ENCODE measurements around the gene CITED2. TPM values are rescaled to one million over a fixed set of nuclear protein-coding genes. Genes with fewer than 3 reads are reported as not detected.

Gene CITED2
- total RNA-seq, 1 donor from 2014 or later = 421 TPM

- Mint-ChIP-seq H3K9me3 (ENCODE audit: unreplicated experiment) (peaks cover 4% of the 10 kb centered on the region), H3K27me3 (ENCODE audit: unreplicated experiment) (no peaks in the 10 kb centered on the region), H3K27ac (ENCODE audit: unreplicated experiment) (no peak overlapping the region), H3K36me3 (ENCODE audit: unreplicated experiment) (no peaks in the 10 kb centered on the region), H3K4me1 (ENCODE audit: unreplicated experiment) (peaks cover 16% of the 10 kb centered on the region), H3K4me3 (ENCODE audit: unreplicated experiment) (no peak overlapping the region)
- TF ChIP-seq CTCF (IDR thresholded peaks at IDR 0.05) = no peak
- no peak for DNase-seq (ENCODE audit: extremely low spot score, unreplicated experiment)
Measured at GRCh38 chr6:139386404-139386803, 12.0 kb upstream of the CITED2 start.

DNA sequence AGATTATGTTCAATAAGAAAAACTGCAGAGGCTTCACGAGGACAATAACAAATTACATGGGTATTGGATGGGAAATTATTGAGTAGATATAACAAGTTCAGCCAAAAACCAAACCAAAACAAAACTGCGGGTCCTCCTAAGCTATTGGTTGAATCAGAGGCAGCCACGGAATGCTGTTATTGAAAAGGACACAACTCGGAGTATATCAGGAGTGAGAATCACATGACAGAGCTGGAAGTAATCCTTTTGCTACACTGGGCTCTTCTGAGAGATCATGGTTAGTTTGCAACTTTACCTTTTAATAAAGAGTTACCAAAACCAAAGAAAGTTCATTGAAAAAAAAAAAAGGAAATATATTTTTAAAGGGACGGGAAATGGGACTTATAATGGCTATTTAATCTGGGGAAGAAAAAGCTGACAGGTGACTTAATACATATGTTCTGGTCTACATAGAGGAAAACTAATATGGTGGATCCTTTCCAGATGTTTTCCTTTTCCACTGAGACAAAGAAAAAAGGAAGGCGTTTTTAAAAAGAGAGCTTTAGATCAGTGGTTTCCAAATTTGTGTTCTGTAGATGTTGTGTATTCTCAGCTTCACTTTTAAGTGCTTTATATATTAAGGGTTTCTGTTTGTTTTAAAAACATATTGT is 6.9 kb upstream of the CITED2 start:
- no peak for DNase-seq (ENCODE audit: extremely low spot score, unreplicated experiment)
- Mint-ChIP-seq H3K4me1 (ENCODE audit: unreplicated experiment) (peaks cover 31% of the 10 kb centered on the region), H3K27me3 (ENCODE audit: unreplicated experiment) (no peaks in the 10 kb centered on the region), H3K27ac (ENCODE audit: unreplicated experiment) (no peak overlapping the region), H3K9me3 (ENCODE audit: unreplicated experiment) (peaks cover 4% of the 10 kb centered on the region), H3K4me3 (ENCODE audit: unreplicated experiment) (no peak overlapping the region), H3K36me3 (ENCODE audit: unreplicated experiment) (no peaks in the 10 kb centered on the region)
- no peak for TF ChIP-seq CTCF (IDR thresholded peaks at IDR 0.05)

DNA sequence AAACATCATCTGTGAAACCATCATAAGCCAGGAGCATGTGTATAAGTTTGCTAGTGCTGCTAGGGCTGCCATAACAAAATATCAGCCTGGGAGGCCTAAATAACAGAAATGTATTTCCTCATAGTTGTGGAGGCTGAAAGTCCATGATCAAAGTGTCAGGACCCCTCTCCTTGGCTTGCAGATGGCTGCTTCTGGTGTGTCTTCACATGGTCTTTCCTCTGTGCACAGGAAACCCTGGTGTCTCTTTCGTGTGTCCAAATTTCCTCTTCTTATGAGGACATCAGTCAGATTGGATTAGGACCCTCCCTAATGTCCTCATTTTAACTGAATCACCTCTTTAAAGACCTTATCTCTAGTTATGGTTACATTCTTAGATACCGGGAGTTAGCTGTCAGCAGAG is 6.2 kb upstream of the CITED2 start:
- DNase-seq (ENCODE audit: extremely low spot score, unreplicated experiment) = no peak
- H3K4me1 Mint-ChIP-seq (ENCODE audit: unreplicated experiment) = peaks cover 36% of the 10 kb centered on the region
- TF ChIP-seq CTCF (IDR thresholded peaks at IDR 0.05) = no peak
- H3K36me3 Mint-ChIP-seq (ENCODE audit: unreplicated experiment) = no peaks in the 10 kb centered on the region
- no peak overlapping the region for H3K27ac Mint-ChIP-seq (ENCODE audit: unreplicated experiment)
- H3K27me3 Mint-ChIP-seq (ENCODE audit: unreplicated experiment) = no peaks in the 10 kb centered on the region
- peaks cover 4% of the 10 kb centered on the region for H3K9me3 Mint-ChIP-seq (ENCODE audit: unreplicated experiment)
- no peak overlapping the region for H3K4me3 Mint-ChIP-seq (ENCODE audit: unreplicated experiment)

GRCh38 chr6:139380168-139380567 is 5.7 kb upstream of the CITED2 start:
- H3K4me1 Mint-ChIP-seq (ENCODE audit: unreplicated experiment) = peaks cover 36% of the 10 kb centered on the region
- TF ChIP-seq CTCF (IDR thresholded peaks at IDR 0.05) = no peak
- H3K27ac Mint-ChIP-seq (ENCODE audit: unreplicated experiment) = no peak overlapping the region

GRCh38 chr6:139378882-139379341 is 4.5 kb upstream of the CITED2 start:
- no peak overlapping the region for H3K4me3 Mint-ChIP-seq (ENCODE audit: unreplicated experiment)
- peaks cover 31% of the 10 kb centered on the region for H3K4me1 Mint-ChIP-seq (ENCODE audit: unreplicated experiment)
- peaks cover 5% of the 10 kb centered on the region for H3K36me3 Mint-ChIP-seq (ENCODE audit: unreplicated experiment)

More at GRCh38 chr6:139380168-139380567, 5.7 kb upstream of the CITED2 start:
- Mint-ChIP-seq H3K36me3 (ENCODE audit: unreplicated experiment) (no peaks in the 10 kb centered on the region), H3K9me3 (ENCODE audit: unreplicated experiment) (peaks cover 4% of the 10 kb centered on the region), H3K27me3 (ENCODE audit: unreplicated experiment) (no peaks in the 10 kb centered on the region), H3K4me3 (ENCODE audit: unreplicated experiment) (no peak overlapping the region)
- no peak for DNase-seq (ENCODE audit: extremely low spot score, unreplicated experiment)

More at GRCh38 chr6:139378882-139379341, 4.5 kb upstream of the CITED2 start:
- no peak for DNase-seq (ENCODE audit: extremely low spot score, unreplicated experiment)
- TF ChIP-seq CTCF (IDR thresholded peaks at IDR 0.05) = no peak
- peaks cover 4% of the 10 kb centered on the region for H3K9me3 Mint-ChIP-seq (ENCODE audit: unreplicated experiment)
- H3K27me3 Mint-ChIP-seq (ENCODE audit: unreplicated experiment) = no peaks in the 10 kb centered on the region
- no peak overlapping the region for H3K27ac Mint-ChIP-seq (ENCODE audit: unreplicated experiment)

All from osteocyte (in vitro differentiated cells).